Tibial artery (tissue), 4 donors: ENCODE data around the gene TBCD.
"Not testable (repeated sequence)": the region's sequence is repeated elsewhere in the genome, so short reads cannot be mapped to it uniquely, and the experiment has no call there.

ENCODE experiments used
- DNase-seq, 2 donors: peaks; one replicate each; pipeline ENCODE4 v3.0.0-alpha.2; 2019
- H3K27ac ChIP-seq, 2 donors: fragments of 200-600 bp; sonication (generic) in 1 of 2; 1 replicate in 1 of 2; 2 replicates in 1 of 2; pipeline ENCODE4 v1.5.1; 2018 to 2019; ENCODE audit warnings: mild to moderate bottlenecking in 1 of 2
- H3K27me3 ChIP-seq, 2 donors: fragments of 200-600 bp; sonication (generic) in 1 of 2; one replicate each; pipeline versions ENCODE4 v1.5.1 to v1.6.0; 2016 to 2019
- H3K36me3 ChIP-seq, 3 donors: fragments of 200-600 bp; sonication (generic) in 2 of 3; one replicate each; pipeline ENCODE4 v1.5.1; 2016 to 2019; ENCODE audit warnings: mild to moderate bottlenecking in 2 of 3
- H3K4me1 ChIP-seq, 4 donors: fragments of 200-600 bp; sonication (generic) in 2 of 4; 1 replicate in 3 of 4; 2 replicates in 1 of 4; pipeline ENCODE4 v1.5.1; 2016 to 2019
- H3K4me3 ChIP-seq, 2 donors: fragments of 200-600 bp; sonication (generic) in 1 of 2; 1 replicate in 1 of 2; 2 replicates in 1 of 2; pipeline ENCODE4 v1.5.1; 2018 to 2019; ENCODE audit warnings: mild to moderate bottlenecking in 2 of 2
- H3K9me3 ChIP-seq, 3 donors: fragments of 200-600 bp; sonication (generic) in 1 of 3; one replicate each; pipeline ENCODE4 v1.5.1; 2016 to 2019
- intact Hi-C: fragments of 100-400 bp; cut with DNase I; formaldehyde crosslinking; loops from one replicate; pipeline ENCODE4 v1.15.0; 2023; ENCODE audit warnings: low total_unique reads
- TF ChIP-seq, protein P1 (sequence below), 2 experiments: fragments of 200-600 bp in 1 of 2; fragments of 450-650 bp in 1 of 2; IDR thresholded peaks; one replicate each; pipeline ENCODE4 v1.5.1; 2017 to 2019; ENCODE audit warnings: antibody characterized with exemption in 2 of 2, mild to moderate bottlenecking in 1 of 2, moderate library complexity in 1 of 2

Gene TBCD

DNA sequence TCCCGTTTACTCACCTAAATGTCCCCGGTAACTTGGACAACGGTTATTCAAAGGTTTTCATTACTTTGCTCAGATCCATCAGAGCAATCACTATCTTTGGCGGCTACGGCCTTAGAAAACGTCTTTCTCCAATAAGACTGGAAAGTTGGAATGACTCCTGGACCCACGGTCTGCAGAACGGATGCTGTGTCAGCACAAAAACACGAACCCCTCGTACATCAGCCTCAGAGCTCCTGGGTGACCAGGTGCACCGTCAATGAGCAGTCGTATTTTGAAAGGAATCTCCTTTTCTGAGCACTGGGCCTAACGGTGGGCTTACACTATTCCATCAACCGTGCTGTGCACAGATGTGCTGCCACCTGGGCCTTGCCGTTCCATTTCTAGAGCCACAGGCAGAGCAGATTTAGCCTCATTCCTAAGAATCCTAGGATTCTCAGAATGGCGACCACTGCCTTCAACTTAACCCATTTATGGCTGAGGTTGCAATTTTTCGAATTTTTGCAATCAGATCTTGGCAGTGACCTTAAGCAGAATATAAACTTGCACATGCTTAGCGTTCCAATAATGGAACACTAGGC is 198.7 kb downstream of the TBCD start:
- intact Hi-C loops: no loop called here
- TF ChIP-seq, protein P1, sequence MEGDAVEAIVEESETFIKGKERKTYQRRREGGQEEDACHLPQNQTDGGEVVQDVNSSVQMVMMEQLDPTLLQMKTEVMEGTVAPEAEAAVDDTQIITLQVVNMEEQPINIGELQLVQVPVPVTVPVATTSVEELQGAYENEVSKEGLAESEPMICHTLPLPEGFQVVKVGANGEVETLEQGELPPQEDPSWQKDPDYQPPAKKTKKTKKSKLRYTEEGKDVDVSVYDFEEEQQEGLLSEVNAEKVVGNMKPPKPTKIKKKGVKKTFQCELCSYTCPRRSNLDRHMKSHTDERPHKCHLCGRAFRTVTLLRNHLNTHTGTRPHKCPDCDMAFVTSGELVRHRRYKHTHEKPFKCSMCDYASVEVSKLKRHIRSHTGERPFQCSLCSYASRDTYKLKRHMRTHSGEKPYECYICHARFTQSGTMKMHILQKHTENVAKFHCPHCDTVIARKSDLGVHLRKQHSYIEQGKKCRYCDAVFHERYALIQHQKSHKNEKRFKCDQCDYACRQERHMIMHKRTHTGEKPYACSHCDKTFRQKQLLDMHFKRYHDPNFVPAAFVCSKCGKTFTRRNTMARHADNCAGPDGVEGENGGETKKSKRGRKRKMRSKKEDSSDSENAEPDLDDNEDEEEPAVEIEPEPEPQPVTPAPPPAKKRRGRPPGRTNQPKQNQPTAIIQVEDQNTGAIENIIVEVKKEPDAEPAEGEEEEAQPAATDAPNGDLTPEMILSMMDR (IDR thresholded peaks at IDR 0.05): no peak
- DNase-seq: peak; percentile 5 to 12
- H3K4me3 ChIP-seq: no peak overlapping the region
- no peaks in the 10 kb centered on the region for H3K27me3 ChIP-seq
- no peak overlapping the region for H3K27ac ChIP-seq
- peaks cover 0 to 32% (median 8%) of the 10 kb centered on the region in 3 donors for H3K9me3 ChIP-seq
- H3K36me3 ChIP-seq: peaks cover 0 to 11% (median 5%) of the 10 kb centered on the region in 3 donors
- no peaks in the 10 kb centered on the region for H3K4me1 ChIP-seq

DNA sequence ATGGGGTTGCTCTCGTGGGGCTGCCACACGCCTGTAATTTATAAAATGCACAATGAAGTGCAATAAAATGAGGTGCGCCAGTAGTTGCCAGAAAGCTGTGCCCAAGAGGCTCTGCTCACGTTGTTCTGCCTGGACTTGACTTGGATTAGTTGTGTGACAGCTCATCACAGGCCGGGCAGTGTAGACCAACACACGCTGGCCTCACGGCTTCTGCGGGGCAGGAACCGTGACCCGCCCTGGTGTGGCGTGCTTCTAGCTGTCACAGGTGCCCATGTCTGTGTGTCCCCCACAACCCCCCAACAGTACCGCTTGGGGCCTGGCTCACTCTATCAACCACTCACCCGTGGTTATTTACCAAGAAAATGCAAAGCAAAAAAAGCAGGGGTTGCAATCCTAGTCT is 200.2 kb downstream of the TBCD start:
- H3K4me1 ChIP-seq: no peaks in the 10 kb centered on the region
- H3K27me3 ChIP-seq: no peaks in the 10 kb centered on the region
- intact Hi-C loops: no loop called here
- TF ChIP-seq, protein P1 (IDR thresholded peaks at IDR 0.05): no peak
- H3K36me3 ChIP-seq: peaks cover 0 to 12% (median 5%) of the 10 kb centered on the region in 3 donors
- H3K27ac ChIP-seq: no peak overlapping the region
- H3K4me3 ChIP-seq: no peak overlapping the region
- peaks cover 0 to 26% (median 2%) of the 10 kb centered on the region in 3 donors for H3K9me3 ChIP-seq
- peak in 1 of 2 donors; percentile 15 for DNase-seq

DNA sequence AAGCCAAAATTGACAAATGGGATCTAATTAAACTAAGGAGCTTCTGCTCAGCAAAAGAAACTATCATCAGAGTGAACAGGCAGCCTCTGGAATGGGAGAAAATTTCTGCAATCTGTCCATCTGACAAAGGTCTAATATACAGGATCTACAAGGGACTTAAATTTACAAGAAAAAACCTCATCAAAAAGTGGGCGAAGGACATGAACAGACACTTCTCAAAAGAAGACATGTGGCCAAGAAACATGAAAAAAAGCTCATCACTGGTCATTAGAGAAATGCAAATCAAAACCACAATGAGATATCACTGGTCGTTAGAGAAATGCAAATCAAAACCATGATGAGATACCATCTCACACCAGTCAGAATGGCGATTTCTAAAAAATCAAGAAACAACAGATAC is 203.2 kb downstream of the TBCD start:
- H3K4me3 ChIP-seq, H3K27ac ChIP-seq, DNase-seq, H3K36me3 ChIP-seq, H3K27me3 ChIP-seq, intact Hi-C loops, H3K4me1 ChIP-seq: not testable (repeated sequence)
- peaks cover 0 to 20% (median 0%) of the 10 kb centered on the region in 3 donors for H3K9me3 ChIP-seq

DNA sequence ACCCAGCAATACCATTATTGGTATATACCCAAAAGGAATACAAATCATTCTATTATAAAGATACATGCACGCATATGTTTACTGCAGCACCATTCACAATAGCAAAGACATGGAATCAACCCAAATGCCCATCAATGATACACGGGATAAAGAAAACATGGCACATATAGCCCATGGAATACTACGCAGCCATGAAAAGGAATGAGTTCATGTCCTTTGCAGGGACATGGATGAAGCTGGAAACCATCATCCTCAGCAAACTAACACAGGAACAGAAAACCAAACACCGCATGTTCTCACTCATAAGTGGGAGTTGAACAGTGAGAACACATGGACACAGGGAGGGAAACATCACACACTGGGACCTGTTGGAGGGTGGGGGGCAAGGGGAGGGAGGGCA is 203.8 kb downstream of the TBCD start:
- peaks cover 0 to 20% (median 0%) of the 10 kb centered on the region in 3 donors for H3K9me3 ChIP-seq
- intact Hi-C loops, H3K4me3 ChIP-seq, H3K4me1 ChIP-seq, H3K27ac ChIP-seq, DNase-seq, H3K36me3 ChIP-seq, H3K27me3 ChIP-seq: not testable (repeated sequence)

DNA sequence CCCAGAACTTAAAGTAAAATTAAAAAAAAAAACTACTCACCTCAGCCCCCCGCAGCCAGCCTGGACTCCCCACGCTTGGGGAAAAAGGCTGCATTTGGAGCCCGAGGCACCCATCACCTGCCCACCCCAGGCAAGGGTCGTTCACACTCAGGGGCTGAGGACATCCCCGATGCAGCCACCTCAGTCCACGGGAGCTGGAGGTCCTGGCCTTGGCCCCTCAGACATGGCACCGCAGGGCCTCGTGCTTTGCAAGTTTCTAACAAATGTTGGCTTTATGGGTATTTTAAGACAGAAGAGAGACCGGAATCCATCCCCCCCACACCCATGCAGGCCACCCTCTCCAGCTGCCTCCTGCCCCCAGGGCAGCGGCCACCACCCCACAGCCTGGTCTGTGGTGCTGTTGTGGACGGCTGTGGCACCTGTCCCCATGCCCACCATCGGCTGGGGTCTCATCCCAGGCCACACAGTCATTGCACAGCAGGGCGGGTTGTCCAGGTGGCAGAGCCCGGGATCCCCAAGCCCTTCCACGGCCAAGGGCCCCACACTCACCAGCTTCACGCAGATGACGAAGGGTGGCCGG is 204.4 kb downstream of the TBCD start:
- TF ChIP-seq, protein P1 (IDR thresholded peaks at IDR 0.05): no peak
- H3K27ac ChIP-seq: no peak overlapping the region
- peak in 1 of 2 donors; percentile 42 for DNase-seq
- no peaks in the 10 kb centered on the region for H3K4me1 ChIP-seq
- H3K4me3 ChIP-seq: no peak overlapping the region
- peaks cover 0 to 10% (median 0%) of the 10 kb centered on the region in 3 donors for H3K36me3 ChIP-seq
- peaks cover 0 to 20% (median 0%) of the 10 kb centered on the region in 3 donors for H3K9me3 ChIP-seq
- H3K27me3 ChIP-seq: no peaks in the 10 kb centered on the region
- intact Hi-C loops: no loop called here

DNA sequence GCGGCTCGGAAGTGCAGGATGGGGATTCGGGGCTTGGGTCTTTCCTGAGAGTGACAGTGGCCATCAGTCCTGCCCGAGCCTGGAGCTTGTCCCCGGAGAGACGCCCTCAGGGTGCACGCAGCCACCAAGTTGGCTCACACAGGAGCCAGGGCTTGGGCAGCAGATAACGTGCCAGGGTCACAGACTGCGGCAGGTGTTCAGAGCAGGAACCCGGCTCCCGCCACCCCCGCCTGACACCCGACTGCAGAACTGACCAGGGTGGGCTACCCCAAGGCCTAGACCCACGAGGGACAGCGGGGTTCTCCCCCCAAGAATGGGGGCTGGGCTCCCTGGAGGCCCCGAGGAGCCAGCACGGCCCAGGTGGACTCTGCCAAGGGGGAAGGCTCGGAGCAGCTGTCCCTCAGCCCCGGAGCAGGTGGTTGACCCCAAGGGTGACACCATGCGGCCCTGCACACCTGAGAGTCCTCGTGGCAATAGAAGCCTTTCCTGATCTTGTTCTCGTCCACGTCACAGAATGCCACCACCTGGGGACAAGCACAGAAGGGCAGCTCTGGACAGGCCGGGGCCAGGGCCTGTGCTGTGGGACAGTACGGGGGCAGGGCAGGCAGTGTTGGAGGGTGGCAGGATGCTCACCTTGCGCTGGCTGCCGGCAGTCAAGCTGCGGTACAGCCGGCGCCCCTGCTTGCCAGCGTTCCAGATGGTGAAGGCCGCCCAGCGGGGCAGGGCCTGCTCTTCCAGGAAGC is 205.0 kb downstream of the TBCD start:
- Histone ChIP-seq H3K4me3 (no peak overlapping the region), H3K9me3 (peaks cover 0 to 20% (median 0%) of the 10 kb centered on the region in 3 donors), H3K27me3 (no peaks in the 10 kb centered on the region), H3K4me1 (no peaks in the 10 kb centered on the region), H3K36me3 (peaks cover 0 to 9% (median 0%) of the 10 kb centered on the region in 3 donors), H3K27ac (no peak overlapping the region)
- TF ChIP-seq, protein P1 (IDR thresholded peaks at IDR 0.05): no peak
- DNase-seq: peak in 1 of 2 donors; percentile 59
- intact Hi-C loops: no loop called here
